GM12865 (cell line): ENCODE results near the gene CRTC1.
"Not testable (repeated sequence)": the region's sequence is repeated elsewhere in the genome, so short reads cannot be mapped to it uniquely, and the experiment has no call there.

Source experiments
- DNase-seq: peaks from one replicate; pipeline ENCODE4 v3.0.0; 2010; ENCODE audit warnings: low read depth
- H3K4me3 ChIP-seq: 2 replicates; pipeline ENCODE4 v1.5.1; 2011; ENCODE audit warnings: mild to moderate bottlenecking, low read depth, low read length, control low read depth
- CTCF ChIP-seq: IDR thresholded peaks from 2 replicates; pipeline ENCODE4 v1.5.1; 2011; ENCODE audit warnings: low read length, control low read depth, low read depth, inconsistent platforms; ENCODE audit not compliant: insufficient read depth; ENCODE audit errors: missing control alignments

Gene CRTC1

GRCh38 chr19:18675779-18676178 lies 7.7 kb upstream of the CRTC1 start:
- H3K4me3 ChIP-seq: no peak overlapping the region
- DNase-seq: peak; percentile 34
- peak; percentile 47 for TF ChIP-seq CTCF

- DNase-seq: no peak
- H3K4me3 ChIP-seq: no peak overlapping the region
- no peak for TF ChIP-seq CTCF
Measured at GRCh38 chr19:18676692-18677091, 6.8 kb upstream of the CRTC1 start.

GRCh38 chr19:18677156-18677555 lies 6.3 kb upstream of the CRTC1 start:
- no peak for TF ChIP-seq CTCF
- H3K4me3 ChIP-seq: no peak overlapping the region
- no peak for DNase-seq

- not testable (repeated sequence) for DNase-seq, H3K4me3 ChIP-seq
Measured at GRCh38 chr19:18680148-18680547, 3.3 kb upstream of the CRTC1 start.

DNA sequence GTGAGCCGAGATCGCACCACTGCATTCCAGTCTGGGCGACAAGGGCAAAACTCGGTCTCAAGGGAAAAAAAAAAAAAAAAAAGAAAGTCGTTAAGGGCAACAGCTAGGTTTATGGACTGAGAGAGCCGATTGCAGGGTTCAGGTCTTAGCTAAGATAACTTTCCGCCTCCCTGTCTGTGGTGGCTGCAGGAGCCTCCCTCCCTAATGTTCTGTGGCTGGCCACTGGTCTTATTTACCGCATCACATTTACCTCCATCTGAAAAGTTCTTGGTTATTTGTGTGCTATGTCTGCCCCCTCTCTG lies 722 bp upstream of the CRTC1 start:
- peak overlapping the region; percentile 94 for H3K4me3 ChIP-seq
- no peak for DNase-seq
- TF ChIP-seq CTCF: no peak

DNA sequence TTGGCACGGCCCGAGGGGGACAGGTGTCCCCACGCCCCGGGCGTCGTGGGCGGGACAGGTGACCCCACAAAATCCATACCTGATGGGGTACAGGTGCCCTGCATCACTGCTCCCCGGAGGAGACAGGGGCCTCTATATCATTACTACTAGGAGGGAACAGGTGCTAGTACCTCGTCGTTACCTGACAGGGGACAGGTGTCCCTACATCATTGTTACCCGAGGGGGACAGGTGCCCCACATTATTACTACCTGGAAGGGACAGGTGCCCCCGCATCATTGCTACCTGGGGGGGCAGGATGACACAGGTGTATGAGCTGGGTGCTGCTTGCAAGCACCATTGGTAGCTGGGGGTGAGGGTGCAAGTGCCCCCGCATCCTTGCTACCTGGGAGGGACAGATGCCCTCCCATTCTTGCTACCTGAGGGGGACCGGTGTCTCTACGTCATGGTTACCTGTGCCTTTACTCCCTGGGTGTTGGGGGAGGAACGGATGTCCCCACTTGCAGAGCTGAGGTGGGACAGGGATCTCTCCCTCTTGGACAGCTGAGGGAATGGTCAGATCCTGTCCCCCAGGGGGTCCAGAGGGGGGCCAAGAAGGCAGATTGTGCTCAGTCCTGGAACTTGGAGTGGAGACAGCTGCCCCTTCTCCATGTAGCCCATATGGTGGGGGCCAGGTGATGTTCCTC lies 620 bp downstream of the CRTC1 start:
- H3K4me3 ChIP-seq: peak overlapping the region; percentile 71
- TF ChIP-seq CTCF: no peak
- DNase-seq: no peak

GRCh38 chr19:18684642-18684993 lies 1.1 kb downstream of the CRTC1 start:
- DNase-seq: no peak
- no peak for TF ChIP-seq CTCF
- H3K4me3 ChIP-seq: no peak overlapping the region
